WTC11 (cell line): Measurements from ENCODE around the gene GTF3C1. TPM values are rescaled to one million over a fixed set of nuclear protein-coding genes. Genes with fewer than 3 reads are reported as not detected.

Source experiments
- ATAC-seq: fragments of 200-7000 bp; cut with Tn5 transposase; 2 replicates; pipeline ENCODE4 v1.10.0; 2021; ENCODE audit warnings: mild to moderate bottlenecking, moderate library complexity
- CTCF ChIA-PET: fragments of 300-600 bp; sonication (Branson Sonifier 250); formaldehyde crosslinking; loops from one replicate; lab custom pipeline; 2021; ENCODE audit warnings: antibody characterized with exemption; lab: Charles Lee
- POLR2A ChIA-PET: fragments of 350-600 bp; sonication (Branson Sonifier 250); formaldehyde crosslinking; loops from one replicate; lab custom pipeline; 2021; ENCODE audit warnings: antibody characterized with exemption; lab: Charles Lee
- DNase-seq: peaks from one replicate; pipeline ENCODE4 v3.0.0; 2021; ENCODE audit warnings: low spot score
- H3K27ac Mint-ChIP-seq: 2 replicates; pipeline ENCODE4 v1.8.0; 2021; ENCODE audit warnings: mixed read lengths
- H3K27me3 Mint-ChIP-seq: 2 replicates; pipeline ENCODE4 v1.8.0; 2021; ENCODE audit warnings: low read depth, mild to moderate bottlenecking, moderate library complexity, mixed read lengths
- H3K36me3 Mint-ChIP-seq: 2 replicates; pipeline ENCODE4 v1.8.0; 2021; ENCODE audit warnings: mixed read lengths
- H3K4me1 Mint-ChIP-seq: 2 replicates; pipeline ENCODE4 v1.8.0; 2022; ENCODE audit warnings: mixed read lengths
- H3K4me3 Mint-ChIP-seq: 2 replicates; pipeline ENCODE4 v1.8.0; 2021; ENCODE audit warnings: mild to moderate bottlenecking, moderate library complexity, mixed read lengths
- H3K9me3 Mint-ChIP-seq: 2 replicates; pipeline ENCODE4 v1.8.0; 2021; ENCODE audit warnings: mixed read lengths
- ATF1 ChIP-seq: sonication (generic); formaldehyde crosslinking; IDR thresholded peaks from 2 replicates; pipeline ENCODE4 v1.8.1; 2023; ENCODE audit warnings: mild to moderate bottlenecking, moderate library complexity, missing genetic modification reagents
- CDX4 ChIP-seq: fragments of 250-450 bp; sonication (Bioruptor Pico); IDR thresholded peaks from 2 replicates; pipeline ENCODE4 v1.9.0; 2021; ENCODE audit warnings: moderate library complexity, mild to moderate bottlenecking, inconsistent platforms, borderline replicate concordance
- CREB1 ChIP-seq: sonication (generic); formaldehyde crosslinking; IDR thresholded peaks from 2 replicates; pipeline ENCODE4 v1.8.0; 2023; ENCODE audit warnings: mild to moderate bottlenecking, missing genetic modification reagents
- E2F5 ChIP-seq: sonication (generic); formaldehyde crosslinking; IDR thresholded peaks from 2 replicates; pipeline ENCODE4 v1.8.1; 2022; ENCODE audit warnings: mild to moderate bottlenecking, moderate library complexity, missing genetic modification reagents
- EMX1 ChIP-seq: fragments of 250-450 bp; sonication (Bioruptor Pico); IDR thresholded peaks from 2 replicates; pipeline ENCODE4 v1.8.0; 2021; ENCODE audit warnings: mild to moderate bottlenecking
- FOXK1 ChIP-seq: sonication (generic); formaldehyde crosslinking; IDR thresholded peaks from 2 replicates; pipeline ENCODE4 v1.8.0; 2022; ENCODE audit warnings: mild to moderate bottlenecking, moderate library complexity, missing genetic modification reagents
- FOXP1 ChIP-seq: sonication (generic); formaldehyde crosslinking; IDR thresholded peaks from 2 replicates; pipeline ENCODE4 v1.8.0; 2022; ENCODE audit warnings: missing genetic modification reagents, mild to moderate bottlenecking, moderate library complexity, borderline replicate concordance
- GTF2I ChIP-seq: fragments of 250-450 bp; sonication (Bioruptor Pico); conservative IDR thresholded peaks from 2 replicates; pipeline ENCODE4 v1.4.0; 2021; ENCODE audit warnings: mild to moderate bottlenecking
- JAZF1 ChIP-seq: fragments of 250-450 bp; sonication (Bioruptor Pico); IDR thresholded peaks from 2 replicates; pipeline ENCODE4 v1.9.0; 2021; ENCODE audit warnings: moderate library complexity, mild to moderate bottlenecking, inconsistent platforms
- NFATC4 ChIP-seq: fragments of 250-450 bp; sonication (Bioruptor Pico); IDR thresholded peaks from 2 replicates; pipeline ENCODE4 v1.9.0; 2021; ENCODE audit warnings: mild to moderate bottlenecking
- RORB ChIP-seq: fragments of 250-450 bp; sonication (Bioruptor Pico); IDR thresholded peaks from 2 replicates; pipeline ENCODE4 v1.9.0; 2021; ENCODE audit warnings: mild to moderate bottlenecking
- SMAD3 ChIP-seq: sonication (generic); formaldehyde crosslinking; IDR thresholded peaks from 2 replicates; pipeline ENCODE4 v1.8.0; 2022; ENCODE audit warnings: missing genetic modification reagents, mild to moderate bottlenecking, borderline replicate concordance
- TP53 ChIP-seq: sonication (generic); formaldehyde crosslinking; IDR thresholded peaks from 2 replicates; pipeline ENCODE4 v1.8.1; 2023; ENCODE audit warnings: mild to moderate bottlenecking, missing genetic modification reagents
- ZNF425 ChIP-seq: fragments of 250-450 bp; sonication (Bioruptor Pico); conservative IDR thresholded peaks from 2 replicates; pipeline ENCODE4 v1.9.0; 2021; ENCODE audit warnings: mild to moderate bottlenecking
- total RNA-seq: library from RNA; stranded (reverse); gene quantifications from 3 replicates; pipeline ENCODE4 v1.2.3, GENCODE V29; 2021
- TF ChIP-seq, protein P1 (sequence below): sonication (generic); formaldehyde crosslinking; IDR thresholded peaks from 2 replicates; pipeline ENCODE4 v1.8.0; 2023; ENCODE audit warnings: missing genetic modification reagents
- TF ChIP-seq, protein P2 (sequence below): sonication (generic); formaldehyde crosslinking; IDR thresholded peaks from 2 replicates; pipeline ENCODE4 v1.8.0; 2022; ENCODE audit warnings: missing genetic modification reagents
- TF ChIP-seq, protein P3 (sequence below): fragments of 250-450 bp; sonication (Bioruptor Pico); IDR thresholded peaks from 2 replicates; pipeline ENCODE4 v1.9.0; 2021; ENCODE audit warnings: mild to moderate bottlenecking, borderline replicate concordance
- TF ChIP-seq, protein P4 (sequence below): sonication (generic); formaldehyde crosslinking; IDR thresholded peaks from 2 replicates; pipeline ENCODE4 v1.8.1; 2023; ENCODE audit warnings: mild to moderate bottlenecking, moderate library complexity, missing genetic modification reagents

GTF3C1 gene
- total RNA-seq, 1 experiment from 2014 or later, result 146 TPM

- TF ChIP-seq CDX4, result no peak
- TF ChIP-seq JAZF1 (CRISPR knock-in tag), result no peak
- no peak for TF ChIP-seq GTF2I (CRISPR knock-in tag)
These were observed 90.6 kb downstream of the GTF3C1 start (continued) for GRCh38 chr16:27458987-27459688.

DNA sequence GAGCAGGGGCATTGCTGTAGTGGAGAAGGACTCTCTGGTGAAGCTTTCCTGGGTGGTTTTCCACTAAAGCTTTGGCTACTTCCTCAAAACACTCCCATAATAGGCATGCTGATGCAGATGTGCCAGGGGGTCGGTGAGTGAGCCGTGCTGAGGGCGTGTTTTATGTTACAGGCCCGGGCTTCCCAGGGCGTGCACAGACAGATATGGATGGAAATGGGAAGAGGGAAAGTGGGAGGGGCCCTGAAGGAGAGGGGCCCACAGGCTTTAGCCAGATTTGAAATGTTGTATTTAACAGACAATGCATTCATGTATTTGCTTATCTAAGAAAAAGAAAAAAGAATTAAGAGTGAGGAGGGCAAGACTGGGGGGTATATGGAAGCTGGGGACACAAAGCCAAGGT, 91.5 kb downstream of the GTF3C1 start:
- no peak overlapping the region for H3K27ac Mint-ChIP-seq
- ChIA-PET POLR2A (no interaction called here), CTCF (no interaction called here)

More for the DNA sequence above, 91.5 kb downstream of the GTF3C1 start:
- H3K4me1 Mint-ChIP-seq, result no peaks in the 10 kb centered on the region; the same call in 1 of the 2 replicates
- TF ChIP-seq CREB1 (CRISPR knock-in tag), result no peak
- TF ChIP-seq, protein P1, sequence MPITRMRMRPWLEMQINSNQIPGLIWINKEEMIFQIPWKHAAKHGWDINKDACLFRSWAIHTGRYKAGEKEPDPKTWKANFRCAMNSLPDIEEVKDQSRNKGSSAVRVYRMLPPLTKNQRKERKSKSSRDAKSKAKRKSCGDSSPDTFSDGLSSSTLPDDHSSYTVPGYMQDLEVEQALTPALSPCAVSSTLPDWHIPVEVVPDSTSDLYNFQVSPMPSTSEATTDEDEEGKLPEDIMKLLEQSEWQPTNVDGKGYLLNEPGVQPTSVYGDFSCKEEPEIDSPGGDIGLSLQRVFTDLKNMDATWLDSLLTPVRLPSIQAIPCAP (CRISPR knock-in tag), result no peak
- TF ChIP-seq, protein P2, sequence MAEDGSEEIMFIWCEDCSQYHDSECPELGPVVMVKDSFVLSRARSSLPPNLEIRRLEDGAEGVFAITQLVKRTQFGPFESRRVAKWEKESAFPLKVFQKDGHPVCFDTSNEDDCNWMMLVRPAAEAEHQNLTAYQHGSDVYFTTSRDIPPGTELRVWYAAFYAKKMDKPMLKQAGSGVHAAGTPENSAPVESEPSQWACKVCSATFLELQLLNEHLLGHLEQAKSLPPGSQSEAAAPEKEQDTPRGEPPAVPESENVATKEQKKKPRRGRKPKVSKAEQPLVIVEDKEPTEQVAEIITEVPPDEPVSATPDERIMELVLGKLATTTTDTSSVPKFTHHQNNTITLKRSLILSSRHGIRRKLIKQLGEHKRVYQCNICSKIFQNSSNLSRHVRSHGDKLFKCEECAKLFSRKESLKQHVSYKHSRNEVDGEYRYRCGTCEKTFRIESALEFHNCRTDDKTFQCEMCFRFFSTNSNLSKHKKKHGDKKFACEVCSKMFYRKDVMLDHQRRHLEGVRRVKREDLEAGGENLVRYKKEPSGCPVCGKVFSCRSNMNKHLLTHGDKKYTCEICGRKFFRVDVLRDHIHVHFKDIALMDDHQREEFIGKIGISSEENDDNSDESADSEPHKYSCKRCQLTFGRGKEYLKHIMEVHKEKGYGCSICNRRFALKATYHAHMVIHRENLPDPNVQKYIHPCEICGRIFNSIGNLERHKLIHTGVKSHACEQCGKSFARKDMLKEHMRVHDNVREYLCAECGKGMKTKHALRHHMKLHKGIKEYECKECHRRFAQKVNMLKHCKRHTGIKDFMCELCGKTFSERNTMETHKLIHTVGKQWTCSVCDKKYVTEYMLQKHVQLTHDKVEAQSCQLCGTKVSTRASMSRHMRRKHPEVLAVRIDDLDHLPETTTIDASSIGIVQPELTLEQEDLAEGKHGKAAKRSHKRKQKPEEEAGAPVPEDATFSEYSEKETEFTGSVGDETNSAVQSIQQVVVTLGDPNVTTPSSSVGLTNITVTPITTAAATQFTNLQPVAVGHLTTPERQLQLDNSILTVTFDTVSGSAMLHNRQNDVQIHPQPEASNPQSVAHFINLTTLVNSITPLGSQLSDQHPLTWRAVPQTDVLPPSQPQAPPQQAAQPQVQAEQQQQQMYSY (CRISPR knock-in tag), result no peak
- TF ChIP-seq, protein P3, sequence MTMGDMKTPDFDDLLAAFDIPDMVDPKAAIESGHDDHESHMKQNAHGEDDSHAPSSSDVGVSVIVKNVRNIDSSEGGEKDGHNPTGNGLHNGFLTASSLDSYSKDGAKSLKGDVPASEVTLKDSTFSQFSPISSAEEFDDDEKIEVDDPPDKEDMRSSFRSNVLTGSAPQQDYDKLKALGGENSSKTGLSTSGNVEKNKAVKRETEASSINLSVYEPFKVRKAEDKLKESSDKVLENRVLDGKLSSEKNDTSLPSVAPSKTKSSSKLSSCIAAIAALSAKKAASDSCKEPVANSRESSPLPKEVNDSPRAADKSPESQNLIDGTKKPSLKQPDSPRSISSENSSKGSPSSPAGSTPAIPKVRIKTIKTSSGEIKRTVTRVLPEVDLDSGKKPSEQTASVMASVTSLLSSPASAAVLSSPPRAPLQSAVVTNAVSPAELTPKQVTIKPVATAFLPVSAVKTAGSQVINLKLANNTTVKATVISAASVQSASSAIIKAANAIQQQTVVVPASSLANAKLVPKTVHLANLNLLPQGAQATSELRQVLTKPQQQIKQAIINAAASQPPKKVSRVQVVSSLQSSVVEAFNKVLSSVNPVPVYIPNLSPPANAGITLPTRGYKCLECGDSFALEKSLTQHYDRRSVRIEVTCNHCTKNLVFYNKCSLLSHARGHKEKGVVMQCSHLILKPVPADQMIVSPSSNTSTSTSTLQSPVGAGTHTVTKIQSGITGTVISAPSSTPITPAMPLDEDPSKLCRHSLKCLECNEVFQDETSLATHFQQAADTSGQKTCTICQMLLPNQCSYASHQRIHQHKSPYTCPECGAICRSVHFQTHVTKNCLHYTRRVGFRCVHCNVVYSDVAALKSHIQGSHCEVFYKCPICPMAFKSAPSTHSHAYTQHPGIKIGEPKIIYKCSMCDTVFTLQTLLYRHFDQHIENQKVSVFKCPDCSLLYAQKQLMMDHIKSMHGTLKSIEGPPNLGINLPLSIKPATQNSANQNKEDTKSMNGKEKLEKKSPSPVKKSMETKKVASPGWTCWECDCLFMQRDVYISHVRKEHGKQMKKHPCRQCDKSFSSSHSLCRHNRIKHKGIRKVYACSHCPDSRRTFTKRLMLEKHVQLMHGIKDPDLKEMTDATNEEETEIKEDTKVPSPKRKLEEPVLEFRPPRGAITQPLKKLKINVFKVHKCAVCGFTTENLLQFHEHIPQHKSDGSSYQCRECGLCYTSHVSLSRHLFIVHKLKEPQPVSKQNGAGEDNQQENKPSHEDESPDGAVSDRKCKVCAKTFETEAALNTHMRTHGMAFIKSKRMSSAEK, result no peak
- TF ChIP-seq, protein P4, sequence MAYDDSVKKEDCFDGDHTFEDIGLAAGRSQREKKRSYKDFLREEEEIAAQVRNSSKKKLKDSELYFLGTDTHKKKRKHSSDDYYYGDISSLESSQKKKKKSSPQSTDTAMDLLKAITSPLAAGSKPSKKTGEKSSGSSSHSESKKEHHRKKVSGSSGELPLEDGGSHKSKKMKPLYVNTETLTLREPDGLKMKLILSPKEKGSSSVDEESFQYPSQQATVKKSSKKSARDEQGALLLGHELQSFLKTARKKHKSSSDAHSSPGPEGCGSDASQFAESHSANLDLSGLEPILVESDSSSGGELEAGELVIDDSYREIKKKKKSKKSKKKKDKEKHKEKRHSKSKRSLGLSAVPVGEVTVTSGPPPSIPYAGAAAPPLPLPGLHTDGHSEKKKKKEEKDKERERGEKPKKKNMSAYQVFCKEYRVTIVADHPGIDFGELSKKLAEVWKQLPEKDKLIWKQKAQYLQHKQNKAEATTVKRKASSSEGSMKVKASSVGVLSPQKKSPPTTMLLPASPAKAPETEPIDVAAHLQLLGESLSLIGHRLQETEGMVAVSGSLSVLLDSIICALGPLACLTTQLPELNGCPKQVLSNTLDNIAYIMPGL (CRISPR knock-in tag), result no peak
- TF ChIP-seq ATF1 (CRISPR knock-in tag), result no peak
- no peak for TF ChIP-seq E2F5 (CRISPR knock-in tag)
- no peak for TF ChIP-seq FOXP1 (CRISPR knock-in tag)
- no peak for TF ChIP-seq FOXK1 (CRISPR knock-in tag)
- no peak for TF ChIP-seq EMX1
- no peak for TF ChIP-seq NFATC4 (CRISPR knock-in tag)
- no peak for TF ChIP-seq TP53
- no peak for TF ChIP-seq RORB
- TF ChIP-seq ZNF425 (CRISPR knock-in tag), result no peak
- TF ChIP-seq SMAD3 (CRISPR knock-in tag), result no peak
- TF ChIP-seq, all 79 proteins: peak for 0
- DNase-seq (no peak), ATAC-seq (no peak)
- Mint-ChIP-seq H3K4me3 (no peak overlapping the region), H3K36me3 (peaks cover 5% of the 10 kb centered on the region; the same call in 1 of the 2 replicates), H3K9me3 (peaks cover 3% of the 10 kb centered on the region), H3K27me3 (no peaks in the 10 kb centered on the region; the same call in 1 of the 2 replicates)
